ENCODE results near the gene PHF2.

Gene PHF2

DNA sequence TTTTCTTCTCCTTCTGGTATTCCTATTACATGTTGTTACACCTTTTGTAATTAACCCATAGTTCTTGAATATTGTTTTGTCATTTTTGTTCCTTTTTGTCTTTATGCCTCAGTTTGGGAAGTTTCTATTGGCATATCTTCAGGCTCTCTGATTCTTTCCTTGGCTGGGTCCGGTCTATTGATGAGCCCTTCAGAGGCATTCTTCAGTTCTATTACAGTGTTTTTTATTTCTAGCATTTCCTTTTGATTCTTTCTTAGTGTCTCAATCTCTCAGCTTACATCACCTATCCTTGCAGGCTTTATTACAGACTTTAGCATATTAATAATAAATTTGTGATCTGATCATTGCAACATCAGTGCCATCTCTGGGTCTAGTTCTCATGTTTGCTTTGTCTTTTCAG lies 33.8 kb downstream of the PHF2 start:
- Histone ChIP-seq H3K4me3 (ENCODE audit: low read depth, low read length) (no peak overlapping the region), H3K27ac (no peak overlapping the region), H3K9me3 (ENCODE audit: severe bottlenecking) (peaks cover 12% of the 10 kb centered on the region), H3K27me3 (ENCODE audit: insufficient read depth, low read depth, severe bottlenecking) (no peaks in the 10 kb centered on the region), H3K36me3 (no peaks in the 10 kb centered on the region)
- TF ChIP-seq, protein P1, sequence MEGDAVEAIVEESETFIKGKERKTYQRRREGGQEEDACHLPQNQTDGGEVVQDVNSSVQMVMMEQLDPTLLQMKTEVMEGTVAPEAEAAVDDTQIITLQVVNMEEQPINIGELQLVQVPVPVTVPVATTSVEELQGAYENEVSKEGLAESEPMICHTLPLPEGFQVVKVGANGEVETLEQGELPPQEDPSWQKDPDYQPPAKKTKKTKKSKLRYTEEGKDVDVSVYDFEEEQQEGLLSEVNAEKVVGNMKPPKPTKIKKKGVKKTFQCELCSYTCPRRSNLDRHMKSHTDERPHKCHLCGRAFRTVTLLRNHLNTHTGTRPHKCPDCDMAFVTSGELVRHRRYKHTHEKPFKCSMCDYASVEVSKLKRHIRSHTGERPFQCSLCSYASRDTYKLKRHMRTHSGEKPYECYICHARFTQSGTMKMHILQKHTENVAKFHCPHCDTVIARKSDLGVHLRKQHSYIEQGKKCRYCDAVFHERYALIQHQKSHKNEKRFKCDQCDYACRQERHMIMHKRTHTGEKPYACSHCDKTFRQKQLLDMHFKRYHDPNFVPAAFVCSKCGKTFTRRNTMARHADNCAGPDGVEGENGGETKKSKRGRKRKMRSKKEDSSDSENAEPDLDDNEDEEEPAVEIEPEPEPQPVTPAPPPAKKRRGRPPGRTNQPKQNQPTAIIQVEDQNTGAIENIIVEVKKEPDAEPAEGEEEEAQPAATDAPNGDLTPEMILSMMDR (IDR thresholded peaks at IDR 0.05; ENCODE audit: low read depth, low read length) = no peak
- DNase-seq = no peak

DNA sequence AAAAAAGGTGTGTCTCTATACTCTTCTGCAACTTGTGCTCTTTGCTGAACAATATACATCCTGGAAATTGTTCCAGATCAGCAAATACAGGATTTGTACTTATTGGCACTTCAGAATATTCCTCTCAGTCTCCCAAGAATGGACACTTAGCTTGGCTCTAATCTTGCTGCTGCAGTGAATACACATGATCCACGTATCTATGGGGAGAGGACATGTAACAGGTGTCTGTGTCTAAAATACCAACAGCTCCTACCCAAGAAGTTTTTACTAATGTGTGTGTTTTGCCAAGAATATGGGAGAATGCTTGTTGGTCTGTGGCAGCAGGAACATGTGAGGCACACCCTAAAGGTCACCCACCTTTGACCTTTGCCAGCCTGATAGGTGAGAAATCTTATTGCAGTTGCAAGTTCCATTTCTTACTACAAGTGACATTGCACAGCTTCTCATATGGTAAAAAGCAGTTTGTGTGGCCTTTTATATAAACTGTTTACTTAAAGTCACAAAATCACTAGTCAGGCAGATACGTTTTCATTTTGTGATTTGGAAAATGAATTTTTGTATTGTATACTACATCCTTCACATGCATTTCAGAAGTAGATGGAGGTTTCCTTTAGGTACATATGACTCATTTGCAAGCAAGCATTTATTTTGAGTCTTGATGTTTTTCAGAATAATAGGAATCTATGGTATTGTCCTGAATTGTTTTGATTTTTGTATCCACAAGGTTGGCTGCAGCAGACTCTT lies 35.8 kb downstream of the PHF2 start:
- Histone ChIP-seq H3K27ac (no peak overlapping the region), H3K9me3 (ENCODE audit: severe bottlenecking) (peaks cover 12% of the 10 kb centered on the region), H3K36me3 (no peaks in the 10 kb centered on the region), H3K27me3 (ENCODE audit: insufficient read depth, low read depth, severe bottlenecking) (no peaks in the 10 kb centered on the region), H3K4me3 (ENCODE audit: low read depth, low read length) (no peak overlapping the region)
- no peak for DNase-seq
- TF ChIP-seq, protein P1 (IDR thresholded peaks at IDR 0.05; ENCODE audit: low read depth, low read length) = no peak

DNA sequence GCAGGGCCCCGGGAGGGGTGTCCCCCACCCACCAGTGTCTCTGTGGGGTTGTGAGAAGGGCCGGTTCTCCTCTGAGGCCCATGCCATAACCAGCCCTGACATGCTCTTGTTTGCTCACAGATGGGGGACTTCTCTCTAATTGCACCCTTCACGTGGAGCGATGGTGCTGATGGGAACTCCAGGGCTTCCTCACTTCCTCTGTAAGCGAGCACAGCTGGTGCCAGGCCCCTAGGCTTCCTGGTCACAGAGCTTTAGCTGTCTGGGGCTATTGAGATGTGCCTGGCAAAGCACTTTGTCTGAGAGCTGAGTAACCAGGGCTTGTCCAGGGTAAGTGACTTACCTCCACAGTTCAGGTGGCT lies 36.4 kb downstream of the PHF2 start:
- Histone ChIP-seq H3K9me3 (ENCODE audit: severe bottlenecking) (peaks cover 12% of the 10 kb centered on the region), H3K27me3 (ENCODE audit: insufficient read depth, low read depth, severe bottlenecking) (no peaks in the 10 kb centered on the region), H3K27ac (no peak overlapping the region), H3K4me3 (ENCODE audit: low read depth, low read length) (no peak overlapping the region), H3K36me3 (no peaks in the 10 kb centered on the region)
- TF ChIP-seq, protein P1 (IDR thresholded peaks at IDR 0.05; ENCODE audit: low read depth, low read length) = no peak
- DNase-seq = no peak

DNA sequence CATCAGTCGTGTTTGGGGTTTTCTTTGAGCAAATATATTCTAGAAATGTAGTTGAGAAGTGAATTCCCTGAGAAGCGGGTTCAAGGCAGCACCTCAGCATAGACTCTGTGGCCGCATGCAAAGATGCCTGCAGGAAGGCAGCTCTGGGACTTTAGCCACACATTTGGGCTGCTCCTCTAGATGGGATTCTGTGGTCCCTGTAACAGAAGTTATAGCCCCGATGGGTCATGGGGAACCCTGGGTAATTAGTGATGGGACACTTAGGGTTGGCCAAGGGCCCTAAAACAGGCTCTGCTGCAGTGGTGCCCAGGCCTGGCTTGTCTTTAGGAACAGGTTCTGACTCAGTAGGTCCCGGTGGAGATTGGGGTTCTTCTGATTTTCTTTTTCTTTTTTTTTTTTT lies 36.8 kb downstream of the PHF2 start:
- DNase-seq = no peak
- H3K36me3 ChIP-seq = no peaks in the 10 kb centered on the region
- H3K27me3 ChIP-seq (ENCODE audit: insufficient read depth, low read depth, severe bottlenecking) = no peaks in the 10 kb centered on the region
- peaks cover 12% of the 10 kb centered on the region for H3K9me3 ChIP-seq (ENCODE audit: severe bottlenecking)
- H3K27ac ChIP-seq = no peak overlapping the region
- no peak overlapping the region for H3K4me3 ChIP-seq (ENCODE audit: low read depth, low read length)
- TF ChIP-seq, protein P1 (IDR thresholded peaks at IDR 0.05; ENCODE audit: low read depth, low read length) = no peak

DNA sequence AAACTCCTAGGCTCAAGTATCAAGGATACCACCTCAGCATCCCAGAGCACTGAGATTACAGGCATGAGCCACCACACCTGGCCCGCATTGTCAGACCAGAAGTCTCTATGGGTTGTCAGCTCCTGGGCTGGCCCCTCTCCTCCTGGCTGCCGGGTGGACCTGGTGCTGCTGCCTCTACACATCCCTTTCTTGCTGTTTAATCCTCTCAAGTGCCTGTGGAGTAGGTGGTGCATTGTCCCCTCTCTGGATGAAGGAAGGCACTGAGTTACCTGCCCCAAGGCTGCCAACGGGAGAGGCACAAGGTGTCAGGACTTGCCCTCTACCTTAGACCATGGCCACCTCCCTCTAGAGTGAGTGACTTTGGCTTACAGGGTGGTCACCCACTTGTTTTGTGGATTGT lies 37.4 kb downstream of the PHF2 start:
- TF ChIP-seq, protein P1 (IDR thresholded peaks at IDR 0.05; ENCODE audit: low read depth, low read length) = no peak
- H3K27me3 ChIP-seq (ENCODE audit: insufficient read depth, low read depth, severe bottlenecking) = no peaks in the 10 kb centered on the region
- DNase-seq = no peak
- H3K27ac ChIP-seq = no peak overlapping the region
- H3K4me3 ChIP-seq (ENCODE audit: low read depth, low read length) = no peak overlapping the region
- peaks cover 12% of the 10 kb centered on the region for H3K9me3 ChIP-seq (ENCODE audit: severe bottlenecking)
- H3K36me3 ChIP-seq = no peaks in the 10 kb centered on the region

Measured in WERI-Rb-1 (cell line).